Keratinocyte (primary cell): ENCODE data around the gene EIF4ENIF1. TPM values are rescaled to one million over a fixed set of nuclear protein-coding genes. Genes with fewer than 3 reads are reported as not detected.
"Not testable (repeated sequence)": the region's sequence is repeated elsewhere in the genome, so short reads cannot be mapped to it uniquely, and the experiment has no call there.

ENCODE experiments used
- DNase-seq: peaks from one replicate; pipeline ENCODE4 v3.0.0-alpha.2; 2011; ENCODE audit warnings: low read depth, missing footprints, low spot score
- FAIRE-seq: peaks from 2 replicates; lab custom pipeline; 2011; peaks lifted over from hg19 to GRCh38; lab: Jason Lieb, UNC
- H2AFZ ChIP-seq: 2 replicates; pipeline ENCODE4 v1.6.0; 2012; ENCODE audit warnings: low read length, control low read depth, inconsistent platforms; ENCODE audit not compliant: control insufficient read depth
- H3K27ac ChIP-seq: 2 replicates; pipeline ENCODE4 v1.5.1; 2011; ENCODE audit warnings: low read length; ENCODE audit not compliant: control insufficient read depth, insufficient read depth
- H3K27me3 ChIP-seq: 3 replicates; pipeline ENCODE4 v1.6.0; 2011; ENCODE audit warnings: low read length; ENCODE audit not compliant: control insufficient read depth, insufficient read depth; ENCODE audit errors: extremely low read depth
- H3K36me3 ChIP-seq, 2 experiments: 2 replicates in 1 of 2; 3 replicates in 1 of 2; pipeline ENCODE4 v1.5.1; 2011; ENCODE audit warnings: low read length in 2 of 2, mild to moderate bottlenecking in 1 of 2; ENCODE audit not compliant: control insufficient read depth in 2 of 2, insufficient read depth in 2 of 2; ENCODE audit errors: extremely low read depth in 1 of 2
- H3K4me1 ChIP-seq: 3 replicates; pipeline ENCODE4 v1.5.1; 2011; ENCODE audit warnings: low read length; ENCODE audit not compliant: control insufficient read depth, insufficient read depth; ENCODE audit errors: extremely low read depth
- H3K4me2 ChIP-seq: 3 replicates; pipeline ENCODE4 v1.6.0; 2011; ENCODE audit warnings: low read depth, low read length; ENCODE audit not compliant: control insufficient read depth, insufficient read depth; ENCODE audit errors: extremely low read depth
- H3K4me3 ChIP-seq, 3 experiments: fragments of 200-600 bp in 1 of 3; sonication (generic) in 1 of 3; 2 replicates in 2 of 3; 3 replicates in 1 of 3; pipeline ENCODE4 v1.5.1; 2011 to 2016; ENCODE audit warnings: low read length in 3 of 3, mild to moderate bottlenecking in 3 of 3, control low read depth in 2 of 3, inconsistent platforms in 1 of 3, low read depth in 1 of 3, mixed read lengths in 1 of 3, mixed run types in 1 of 3, moderate library complexity in 1 of 3; ENCODE audit not compliant: control insufficient read depth in 2 of 3, insufficient read depth in 2 of 3; ENCODE audit errors: extremely low read depth in 1 of 3
- H3K79me2 ChIP-seq: 2 replicates; pipeline ENCODE4 v1.6.0; 2012; ENCODE audit warnings: low read length; ENCODE audit not compliant: control insufficient read depth, insufficient read depth
- H3K9ac ChIP-seq: 3 replicates; pipeline ENCODE4 v1.6.0; 2011; ENCODE audit warnings: low read length; ENCODE audit not compliant: control insufficient read depth, insufficient read depth; ENCODE audit errors: extremely low read depth
- H3K9me1 ChIP-seq: 3 replicates; pipeline ENCODE4 v1.6.0; 2011; ENCODE audit warnings: low read length; ENCODE audit not compliant: control insufficient read depth, insufficient read depth; ENCODE audit errors: extremely low read depth
- H3K9me3 ChIP-seq: 2 replicates; pipeline ENCODE4 v1.5.1; 2012; ENCODE audit warnings: low read depth, low read length; ENCODE audit not compliant: control insufficient read depth
- H4K20me1 ChIP-seq: 3 replicates; pipeline ENCODE4 v1.6.0; 2011; ENCODE audit warnings: low read length; ENCODE audit not compliant: control insufficient read depth, insufficient read depth; ENCODE audit errors: extremely low read depth
- EZH2 ChIP-seq: IDR thresholded peaks from one replicate; pipeline ENCODE4 v1.6.1; 2012; ENCODE audit warnings: inconsistent platforms, mild to moderate bottlenecking, low read length, moderate library complexity
- dilution Hi-C: fragments of 300-500 bp; cut with MboI; formaldehyde crosslinking; loops from one replicate; pipeline ENCODE4 v1.7.0; 2020; ENCODE audit warnings: low sequenced_read_pairs; ENCODE audit not compliant: extremely low pct_ligation_motif_present
- polyA plus RNA-seq, 5 experiments: library from polyadenylated mRNA; depleted of rRNA in 3 of 5; stranded (reverse) in 3 of 5; stranded (forward) in 1 of 5; unstranded in 1 of 5; fragments of >200 nt; gene quantifications; 1 replicate in 1 of 5; 2 replicates in 3 of 5; 3 replicates in 1 of 5; pipeline versions ENCODE4 v1.2.1 to v1.2.3, GENCODE V29; 2011 to 2012; ENCODE audit warnings: missing spikeins in 2 of 5, low read depth in 1 of 5, low replicate concordance in 1 of 5
- TF ChIP-seq, protein P1 (sequence below), 3 experiments: IDR thresholded peaks in 1 of 3; conservative IDR thresholded peaks in 1 of 3; optimal IDR thresholded peaks in 1 of 3; 2 replicates in 2 of 3; 3 replicates in 1 of 3; pipeline versions ENCODE3 to v1.5.1; 2011; ENCODE audit warnings: low read length in 3 of 3, mild to moderate bottlenecking in 3 of 3, moderate library complexity in 2 of 3, control low read depth in 1 of 3, inconsistent platforms in 1 of 3; ENCODE audit not compliant: insufficient read depth in 2 of 3; ENCODE audit errors: extremely low read depth in 1 of 3

EIF4ENIF1 gene
- polyA plus RNA-seq, 1 donor (not counting 4 experiments of a cell fraction or from before 2014, with no cell fraction given) = 14.4 TPM

DNA sequence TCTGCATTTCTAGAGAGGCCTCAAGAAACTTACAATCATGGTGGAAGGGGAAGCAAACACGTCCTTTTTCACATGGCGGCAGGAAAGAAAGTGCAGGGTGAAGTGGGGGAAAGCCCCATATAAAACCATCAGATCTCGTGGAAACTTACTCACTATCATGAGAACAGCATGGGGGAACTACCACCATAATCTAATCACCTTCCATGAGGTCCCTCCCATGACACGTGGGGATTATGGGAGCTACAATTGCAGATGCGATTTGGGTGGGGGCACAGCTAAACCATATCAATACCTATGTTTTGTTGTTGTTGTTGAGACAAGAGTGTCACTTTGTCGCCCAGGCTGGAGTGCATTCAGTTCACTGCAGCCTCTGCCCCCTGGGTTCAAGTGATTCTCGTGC, 36.6 kb upstream of the EIF4ENIF1 start:
- Histone ChIP-seq H3K27me3 (no peaks in the 10 kb centered on the region), H3K36me3 (no peaks in the 10 kb centered on the region), H3K9me3 (no peaks in the 10 kb centered on the region), H3K9ac (no peak overlapping the region), H3K9me1 (no peaks in the 10 kb centered on the region), H3K4me2 (no peak overlapping the region), H3K79me2 (no peaks in the 10 kb centered on the region), H3K4me3 (no peak overlapping the region), H4K20me1 (no peaks in the 10 kb centered on the region), H3K27ac (no peak overlapping the region), H3K4me1 (no peaks in the 10 kb centered on the region), H2AFZ (no peak overlapping the region)
- TF ChIP-seq, protein P1, sequence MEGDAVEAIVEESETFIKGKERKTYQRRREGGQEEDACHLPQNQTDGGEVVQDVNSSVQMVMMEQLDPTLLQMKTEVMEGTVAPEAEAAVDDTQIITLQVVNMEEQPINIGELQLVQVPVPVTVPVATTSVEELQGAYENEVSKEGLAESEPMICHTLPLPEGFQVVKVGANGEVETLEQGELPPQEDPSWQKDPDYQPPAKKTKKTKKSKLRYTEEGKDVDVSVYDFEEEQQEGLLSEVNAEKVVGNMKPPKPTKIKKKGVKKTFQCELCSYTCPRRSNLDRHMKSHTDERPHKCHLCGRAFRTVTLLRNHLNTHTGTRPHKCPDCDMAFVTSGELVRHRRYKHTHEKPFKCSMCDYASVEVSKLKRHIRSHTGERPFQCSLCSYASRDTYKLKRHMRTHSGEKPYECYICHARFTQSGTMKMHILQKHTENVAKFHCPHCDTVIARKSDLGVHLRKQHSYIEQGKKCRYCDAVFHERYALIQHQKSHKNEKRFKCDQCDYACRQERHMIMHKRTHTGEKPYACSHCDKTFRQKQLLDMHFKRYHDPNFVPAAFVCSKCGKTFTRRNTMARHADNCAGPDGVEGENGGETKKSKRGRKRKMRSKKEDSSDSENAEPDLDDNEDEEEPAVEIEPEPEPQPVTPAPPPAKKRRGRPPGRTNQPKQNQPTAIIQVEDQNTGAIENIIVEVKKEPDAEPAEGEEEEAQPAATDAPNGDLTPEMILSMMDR (optimal IDR thresholded peaks at IDR 0.05 in 1 of 3, IDR thresholded peaks at IDR 0.05 in 1 of 3, conservative IDR thresholded peaks at IDR 0.05 in 1 of 3; ENCODE audit: extremely low read depth in 1 of 3, insufficient read depth in 2 of 3, low read length in 3 of 3) = no peak
- no peak for TF ChIP-seq EZH2
- dilution Hi-C loops = no loop called here
- DNase-seq (no peak), FAIRE-seq (no peak)

DNA sequence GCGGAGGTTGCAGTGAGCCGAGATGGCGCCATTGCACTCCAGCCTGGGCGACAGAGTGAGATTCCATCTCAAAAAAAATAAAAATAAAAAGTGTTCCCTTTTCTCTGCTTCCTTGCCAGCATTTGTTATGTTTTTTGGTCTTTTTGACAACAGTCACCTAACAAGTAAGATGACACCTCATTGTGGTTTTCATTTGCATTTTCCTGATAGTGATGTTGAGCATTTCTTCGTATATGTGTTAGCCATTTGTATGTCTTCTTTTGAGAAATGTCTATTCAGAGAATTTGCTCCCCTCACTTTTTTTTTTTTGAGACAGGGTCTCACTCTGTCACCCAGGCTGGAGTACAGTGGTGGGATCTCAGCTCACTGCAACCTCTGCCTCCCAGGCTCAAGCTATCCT, 34.5 kb upstream of the EIF4ENIF1 start:
- DNase-seq, H4K20me1 ChIP-seq, H3K4me3 ChIP-seq, H3K36me3 ChIP-seq, H3K9ac ChIP-seq, H3K4me2 ChIP-seq, H3K4me1 ChIP-seq, H3K9me1 ChIP-seq, H3K9me3 ChIP-seq, dilution Hi-C loops, H3K79me2 ChIP-seq, FAIRE-seq, H3K27ac ChIP-seq, H2AFZ ChIP-seq, H3K27me3 ChIP-seq: not testable (repeated sequence)

DNA sequence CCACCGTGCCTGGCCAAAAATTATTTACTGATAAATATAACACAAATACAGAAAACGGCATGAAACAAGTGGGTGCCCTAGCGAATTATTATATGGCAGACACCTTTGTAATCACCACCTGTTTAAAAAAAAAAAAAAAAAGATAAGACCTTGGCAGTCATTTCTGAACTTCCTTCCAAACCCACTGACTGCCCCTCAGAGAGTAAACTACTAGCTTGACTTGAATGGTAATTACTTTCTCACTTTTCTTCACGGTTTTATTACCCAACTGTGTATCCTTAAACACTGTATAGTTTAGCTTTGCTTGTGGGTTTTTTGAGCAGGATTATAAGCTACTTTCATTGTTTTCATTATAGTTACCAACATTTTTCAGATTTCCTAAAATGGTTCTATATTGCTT, 30.4 kb upstream of the EIF4ENIF1 start:
- DNase-seq = no peak
- no peak overlapping the region for H3K9ac ChIP-seq
- FAIRE-seq = no peak
- no peaks in the 10 kb centered on the region for H3K4me1 ChIP-seq
- H3K9me3 ChIP-seq = no peaks in the 10 kb centered on the region
- no peaks in the 10 kb centered on the region for H3K27me3 ChIP-seq
- no peak overlapping the region for H3K27ac ChIP-seq
- no peaks in the 10 kb centered on the region for H3K36me3 ChIP-seq
- no peaks in the 10 kb centered on the region for H3K79me2 ChIP-seq
- dilution Hi-C loops = no loop called here
- no peaks in the 10 kb centered on the region for H3K9me1 ChIP-seq
- H4K20me1 ChIP-seq = no peaks in the 10 kb centered on the region
- H3K4me3 ChIP-seq = no peak overlapping the region
- TF ChIP-seq, protein P1 (optimal IDR thresholded peaks at IDR 0.05 in 1 of 3, IDR thresholded peaks at IDR 0.05 in 1 of 3, conservative IDR thresholded peaks at IDR 0.05 in 1 of 3; ENCODE audit: extremely low read depth in 1 of 3, insufficient read depth in 2 of 3, low read length in 3 of 3) = no peak
- no peak for TF ChIP-seq EZH2
- no peak overlapping the region for H3K4me2 ChIP-seq
- H2AFZ ChIP-seq = no peak overlapping the region
